K562 (cell line): ENCODE results near the gene RNF112. TPM values are rescaled to one million over a fixed set of nuclear protein-coding genes. Genes with fewer than 3 reads are reported as not detected.

Experiments used
- ATAC-seq: fragments of 200-7000 bp; cut with Tn5 transposase; 3 replicates; pipeline ENCODE4 v1.9.1; 2020; ENCODE audit warnings: moderate library complexity
- BruUV-seq: library from RNA; stranded (reverse); fragments of 400-500 nt; replicated peaks from 2 replicates; lab custom pipeline; 2021; lab: Mats Ljungman, UMichigan
- CTCF ChIA-PET: fragments of 300-600 bp; formaldehyde crosslinking; extraction: SDS; loops from one replicate; lab custom pipeline; 2021; ENCODE audit warnings: low intra/inter-chr PET ratio; lab: Yijun Ruan, JAX
- POLR2A ChIA-PET: fragments of 300-600, 350-650 bp; sonication (Branson Sonifier 250); formaldehyde crosslinking; extraction: SDS; loops from one replicate; lab custom pipeline; 2021; ENCODE audit warnings: antibody characterized with exemption, inconsistent platforms; lab: Yijun Ruan, JAX
- DNase-seq, 4 experiments: peaks; one replicate each; pipeline versions ENCODE4 v3.0.0 to v3.0.0-alpha.2; 2011 to 2018; ENCODE audit warnings: low spot score in 3 of 4, mixed read lengths in 3 of 4; ENCODE audit errors: extremely low read depth in 1 of 4
- FAIRE-seq: peaks from 2 replicates; lab custom pipeline; 2011; peaks lifted over from hg19 to GRCh38; lab: Jason Lieb, UNC
- H2AFZ ChIP-seq: 2 replicates; pipeline ENCODE4 v1.6.0; 2011; ENCODE audit warnings: low read depth, low read length, control low read depth, inconsistent platforms
- H3K27ac ChIP-seq: fragments of 200-600 bp; 3 replicates; pipeline ENCODE4 v1.8.0; 2011; ENCODE audit warnings: low read depth, mild to moderate bottlenecking, control low read depth, inconsistent platforms, low read length, moderate library complexity, mixed read lengths; ENCODE audit errors: extremely low read depth
- H3K27me3 ChIP-seq, 2 experiments: fragments of 300-600 bp in 1 of 2; 2 replicates in 1 of 2; 3 replicates in 1 of 2; pipeline versions ENCODE4 v1.6.0 to v1.8.0; 2011; ENCODE audit warnings: inconsistent platforms in 2 of 2, low read length in 2 of 2, mild to moderate bottlenecking in 1 of 2, mixed read lengths in 1 of 2, moderate library complexity in 1 of 2; ENCODE audit not compliant: control insufficient read depth in 2 of 2, insufficient read depth in 2 of 2
- H3K36me3 ChIP-seq: fragments of 300-600 bp; 3 replicates; pipeline ENCODE4 v1.8.0; 2011; ENCODE audit warnings: mild to moderate bottlenecking, low read length, inconsistent platforms; ENCODE audit not compliant: control insufficient read depth, insufficient read depth
- H3K4me1 ChIP-seq, 2 experiments: fragments of 200-600 bp in 1 of 2; replicated peaks in 1 of 2; 2 replicates in 1 of 2; 3 replicates in 1 of 2; pipeline versions ENCODE4 v1.5.1 to v1.8.0; 2011; ENCODE audit warnings: inconsistent platforms in 2 of 2, low read length in 2 of 2, mild to moderate bottlenecking in 1 of 2, mixed read lengths in 1 of 2, moderate library complexity in 1 of 2; ENCODE audit not compliant: control insufficient read depth in 2 of 2, insufficient read depth in 2 of 2
- H3K4me2 ChIP-seq: 2 replicates; pipeline ENCODE4 v1.6.1; 2011; ENCODE audit warnings: low read length, control low read depth, inconsistent platforms, mixed read lengths; ENCODE audit not compliant: insufficient read depth
- H3K4me3 ChIP-seq: fragments of 200-600 bp; sonication (generic), shearing (Covaris generic); 2 replicates; pipeline ENCODE4 v1.5.1; 2016; ENCODE audit warnings: control low read depth, inconsistent platforms
- H3K79me2 ChIP-seq: fragments of 200-600 bp; 3 replicates; pipeline ENCODE4 v1.8.0; 2011; ENCODE audit warnings: low read length, inconsistent platforms; ENCODE audit not compliant: control insufficient read depth, insufficient read depth
- H3K9ac ChIP-seq, 2 experiments: 2 replicates each; pipeline versions ENCODE4 v1.6.0 to v1.6.1; 2011; ENCODE audit warnings: low read depth in 2 of 2, low read length in 2 of 2, control low read depth in 1 of 2, inconsistent platforms in 1 of 2, mild to moderate bottlenecking in 1 of 2, mixed read lengths in 1 of 2; ENCODE audit not compliant: insufficient read depth in 1 of 2
- H3K9me1 ChIP-seq: one replicate; pipeline ENCODE4 v1.6.0; 2011; ENCODE audit warnings: inconsistent platforms, mild to moderate bottlenecking, low read length, moderate library complexity; ENCODE audit not compliant: control insufficient read depth, insufficient read depth
- H3K9me3 ChIP-seq: replicated peaks from 2 replicates; pipeline ENCODE4 v1.5.1; 2011; ENCODE audit warnings: low read depth, low read length, inconsistent platforms; ENCODE audit not compliant: control insufficient read depth, insufficient read depth
- H4K20me1 ChIP-seq: replicated peaks from 2 replicates; pipeline ENCODE4 v1.6.1; 2011; ENCODE audit warnings: low read length, inconsistent platforms, mixed read lengths; ENCODE audit not compliant: control insufficient read depth, insufficient read depth
- MED1 ChIP-seq: sonication (generic); formaldehyde crosslinking; IDR thresholded peaks from 2 replicates; pipeline ENCODE4 v1.8.1; 2023; ENCODE audit warnings: missing genetic modification reagents, borderline replicate concordance
- NFIC ChIP-seq: fragments of 450-650 bp; IDR thresholded peaks from 2 replicates; pipeline ENCODE4 v1.6.1; 2017; ENCODE audit warnings: mild to moderate bottlenecking, inconsistent platforms
- RBM17 ChIP-seq: fragments of 200-400 bp; formaldehyde crosslinking; IDR thresholded peaks from 2 replicates; pipeline ENCODE4 v1.6.1; 2017; ENCODE audit warnings: low read depth, mild to moderate bottlenecking, low read length, borderline replicate concordance
- WGBS: fragments of 100-300 bp; shearing (Covaris generic); methylation state at CpG from one replicate; pipeline ENCODE4 v1.1.6; 2016; ENCODE audit warnings: low coverage, mixed read lengths; ENCODE audit not compliant: insufficient coverage; ENCODE audit errors: missing lambda C conversion rate; 5-methylcytosine and 5-hydroxymethylcytosine counted together
- in situ Hi-C: fragments of 300-500 bp; cut with MboI; formaldehyde crosslinking; loops from 4 replicates; pipeline ENCODE4 v1.15.0; 2018; ENCODE audit warnings: inconsistent platforms, mixed read lengths
- intact Hi-C: fragments of 100-400 bp; cut with micrococcal nuclease; formaldehyde crosslinking; loops from 2 replicates; pipeline ENCODE4 v1.14.2; 2022
- polyA plus RNA-seq, 8 experiments: library from polyadenylated mRNA; depleted of rRNA in 4 of 8; stranded (reverse) in 5 of 8; unstranded in 3 of 8; fragments of >200 nt; fragmentation: Nextera tagmentation in 2 of 8; fragmentation: Illumina TruSeq in 1 of 8; extraction: Ambion mirVana in 2 of 8; extraction: Trizol in 1 of 8; gene quantifications; 2 replicates each; pipeline versions ENCODE4 v1.2.1 to v1.2.3, GENCODE V29; 2011 to 2014; ENCODE audit warnings: inconsistent platforms in 1 of 8, missing spikeins in 1 of 8
- total RNA-seq, 7 experiments: library from RNA; depleted of rRNA in 6 of 7; stranded (reverse); fragments of >200 nt in 6 of 7; fragmentation: Illumina TruSeq in 2 of 7; extraction: Trizol in 2 of 7; gene quantifications; 2 replicates each; pipeline versions ENCODE4 v1.2.1 to v1.2.3, GENCODE V29; 2011 to 2021; ENCODE audit warnings: low replicate concordance in 1 of 7

Gene RNF112
- total and polyA plus RNA-seq, 9 of the 15 experiments (the other 6 are each of a cell fraction or from before 2014, with no cell fraction given), result 0.05 TPM; not detected in 8

DNA sequence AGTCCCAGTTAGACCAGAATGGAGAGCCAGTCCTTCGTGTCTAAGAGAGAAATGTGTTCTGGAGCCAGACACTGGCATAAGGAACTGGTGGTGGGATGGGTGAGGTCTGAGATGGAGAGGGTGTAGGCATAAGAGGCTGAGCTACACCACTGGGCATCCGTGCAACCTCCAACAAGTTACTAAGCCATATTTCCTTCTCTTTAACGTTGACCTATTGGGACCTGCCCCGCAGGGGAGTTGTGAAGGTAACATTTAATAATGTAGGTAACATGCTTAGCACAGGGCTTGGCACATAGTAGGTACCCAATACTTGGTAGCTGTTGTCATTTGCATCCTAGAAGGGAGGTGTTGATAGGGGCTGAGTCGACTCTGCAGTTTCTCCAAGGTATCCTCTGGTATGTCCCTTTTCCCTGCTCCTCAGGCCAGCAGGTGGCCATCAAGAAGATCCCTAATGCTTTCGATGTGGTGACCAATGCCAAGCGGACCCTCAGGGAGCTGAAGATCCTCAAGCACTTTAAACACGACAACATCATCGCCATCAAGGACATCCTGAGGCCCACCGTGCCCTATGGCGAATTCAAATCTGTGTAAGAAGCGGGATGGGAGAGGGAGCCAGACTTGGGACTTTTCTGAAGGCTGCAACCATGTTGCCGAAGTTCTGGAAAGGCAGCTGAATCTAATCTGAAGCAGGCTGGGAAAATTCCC, 31.5 kb upstream of the RNF112 start:
- peaks cover 9% of the 10 kb centered on the region; the same call in 2 of the 3 replicates for H3K79me2 ChIP-seq
- in situ Hi-C loops (no loop called here), intact Hi-C loops (no loop called here)
- WGBS, result 79% methylated on average over 12 of the region's 13 CpGs
- peak overlapping the region; percentile 65; the same call in 1 of the 2 replicates for H3K4me3 ChIP-seq
- no peak for DNase-seq
- H2AFZ ChIP-seq, result no peak overlapping the region
- no peaks in the 10 kb centered on the region for H4K20me1 ChIP-seq
- CTCF ChIA-PET, result no interaction called here
- FAIRE-seq, result no peak
- no peak for TF ChIP-seq MED1 (CRISPR knock-in tag)
- peak overlapping the region; percentile 81 for H3K4me2 ChIP-seq
- H3K9me3 ChIP-seq, result no peaks in the 10 kb centered on the region
- peak overlapping the region; percentile 61 to 94; a peak in 2 of 4 replicates for H3K9ac ChIP-seq
- ATAC-seq, result no peak
- POLR2A ChIA-PET, result no interaction called here
- peaks cover 2 to 18% of the 10 kb centered on the region in 2 experiments; a peak in 4 of 5 replicates for H3K4me1 ChIP-seq
- no peak overlapping the region for H3K27ac ChIP-seq
- H3K9me1 ChIP-seq, result no peaks in the 10 kb centered on the region
- H3K27me3 ChIP-seq, result no peaks in the 10 kb centered on the region; a peak in 1 of 5 replicates
- TSS peak; percentile 39 for BruUV-seq
- H3K36me3 ChIP-seq, result peaks cover 21% of the 10 kb centered on the region; the same call in 2 of the 3 replicates

DNA sequence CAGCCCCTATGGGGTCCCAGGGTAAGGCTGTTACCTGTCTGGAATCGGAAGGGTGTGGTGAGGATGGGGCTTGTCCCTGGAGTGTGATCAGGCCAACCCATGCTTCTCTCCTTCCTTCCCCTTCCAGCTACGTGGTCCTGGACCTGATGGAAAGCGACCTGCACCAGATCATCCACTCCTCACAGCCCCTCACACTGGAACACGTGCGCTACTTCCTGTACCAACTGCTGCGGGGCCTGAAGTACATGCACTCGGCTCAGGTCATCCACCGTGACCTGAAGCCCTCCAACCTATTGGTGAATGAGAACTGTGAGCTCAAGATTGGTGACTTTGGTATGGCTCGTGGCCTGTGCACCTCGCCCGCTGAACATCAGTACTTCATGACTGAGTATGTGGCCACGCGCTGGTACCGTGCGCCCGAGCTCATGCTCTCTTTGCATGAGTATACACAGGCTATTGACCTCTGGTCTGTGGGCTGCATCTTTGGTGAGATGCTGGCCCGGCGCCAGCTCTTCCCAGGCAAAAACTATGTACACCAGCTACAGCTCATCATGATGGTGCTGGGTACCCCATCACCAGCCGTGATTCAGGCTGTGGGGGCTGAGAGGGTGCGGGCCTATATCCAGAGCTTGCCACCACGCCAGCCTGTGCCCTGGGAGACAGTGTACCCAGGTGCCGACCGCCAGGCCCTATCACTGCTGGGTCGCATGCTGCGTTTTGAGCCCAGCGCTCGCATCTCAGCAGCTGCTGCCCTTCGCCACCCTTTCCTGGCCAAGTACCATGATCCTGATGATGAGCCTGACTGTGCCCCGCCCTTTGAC, 30.3 kb upstream of the RNF112 start:
- no peak overlapping the region for H2AFZ ChIP-seq
- no peak overlapping the region for H3K9ac ChIP-seq
- no peak for FAIRE-seq
- no peaks in the 10 kb centered on the region; a peak in 1 of 5 replicates for H3K27me3 ChIP-seq
- peaks cover 21% of the 10 kb centered on the region; the same call in 2 of the 3 replicates for H3K36me3 ChIP-seq
- no peak overlapping the region for H3K27ac ChIP-seq
- BruUV-seq, result no TSS peak
- H4K20me1 ChIP-seq, result no peaks in the 10 kb centered on the region
- H3K4me1 ChIP-seq, result peaks cover 3 to 27% of the 10 kb centered on the region in 2 experiments; a peak in 4 of 5 replicates
- intact Hi-C loops (no loop called here), in situ Hi-C loops (no loop called here)
- no peak overlapping the region for H3K4me3 ChIP-seq
- peaks cover 9% of the 10 kb centered on the region; the same call in 2 of the 3 replicates for H3K79me2 ChIP-seq
- no peak overlapping the region for H3K4me2 ChIP-seq
- 92% methylated on average over 27 of the region's 29 CpGs for WGBS
- no peak for DNase-seq
- no peak for ATAC-seq
- POLR2A ChIA-PET, result no interaction called here
- peak; percentile 63 for TF ChIP-seq NFIC
- TF ChIP-seq RBM17, result no peak
- H3K9me3 ChIP-seq, result no peaks in the 10 kb centered on the region
- CTCF ChIA-PET, result no interaction called here
- H3K9me1 ChIP-seq, result no peaks in the 10 kb centered on the region
